Cardiac muscle cell (in vitro differentiated cells and primary cell): ENCODE results near the gene IQGAP2. TPM values are rescaled to one million over a fixed set of nuclear protein-coding genes. Genes with fewer than 3 reads are reported as not detected.

Source experiments
- DNase-seq, 2 donors: peaks; one replicate each; pipeline versions ENCODE4 v3.0.0 to v3.0.0-alpha.2; 2010 to 2017; ENCODE audit warnings: low read depth in 1 of 2, low spot score in 1 of 2
- H3K27ac ChIP-seq: fragments of 200-600 bp; sonication (generic); 2 replicates; pipeline ENCODE4 v1.5.1; 2016
- H3K27me3 ChIP-seq: fragments of 200-600 bp; sonication (generic); 2 replicates; pipeline ENCODE4 v1.6.0; 2016; ENCODE audit warnings: control low read depth
- H3K36me3 ChIP-seq: fragments of 200-600 bp; sonication (generic); 2 replicates; pipeline ENCODE4 v1.5.1; 2016; ENCODE audit warnings: control low read depth
- H3K4me1 ChIP-seq: fragments of 200-600 bp; sonication (generic); 2 replicates; pipeline ENCODE4 v1.8.1; 2017; ENCODE audit warnings: low read depth, mild to moderate bottlenecking, mixed run types
- H3K4me3 ChIP-seq: fragments of 200-600 bp; sonication (generic); 2 replicates; pipeline ENCODE4 v1.5.1; 2016; ENCODE audit warnings: mild to moderate bottlenecking
- H3K9me3 ChIP-seq: fragments of 200-600 bp; sonication (generic); 2 replicates; pipeline ENCODE4 v1.5.1; 2017; ENCODE audit warnings: low read depth, mild to moderate bottlenecking, control low read depth
- polyA plus RNA-seq: library from polyadenylated mRNA; unstranded; fragments of >200 nt; fragmentation: Nextera tagmentation; extraction: Ambion mirVana; gene quantifications from 2 replicates; pipeline ENCODE4 v1.2.1, GENCODE V29; 2016
- total RNA-seq: library from RNA; depleted of rRNA; stranded (reverse); fragments of >200 nt; gene quantifications from 2 replicates; pipeline ENCODE4 v1.2.3, GENCODE V29; 2016
- TF ChIP-seq, protein P1 (sequence below): IDR thresholded peaks from 2 replicates; pipeline ENCODE4 v1.5.1; 2012; ENCODE audit warnings: low read depth, mild to moderate bottlenecking, low read length

Gene IQGAP2
- total and polyA plus RNA-seq, 2 experiments from 2014 or later = 4.1 to 10.8 TPM

DNA sequence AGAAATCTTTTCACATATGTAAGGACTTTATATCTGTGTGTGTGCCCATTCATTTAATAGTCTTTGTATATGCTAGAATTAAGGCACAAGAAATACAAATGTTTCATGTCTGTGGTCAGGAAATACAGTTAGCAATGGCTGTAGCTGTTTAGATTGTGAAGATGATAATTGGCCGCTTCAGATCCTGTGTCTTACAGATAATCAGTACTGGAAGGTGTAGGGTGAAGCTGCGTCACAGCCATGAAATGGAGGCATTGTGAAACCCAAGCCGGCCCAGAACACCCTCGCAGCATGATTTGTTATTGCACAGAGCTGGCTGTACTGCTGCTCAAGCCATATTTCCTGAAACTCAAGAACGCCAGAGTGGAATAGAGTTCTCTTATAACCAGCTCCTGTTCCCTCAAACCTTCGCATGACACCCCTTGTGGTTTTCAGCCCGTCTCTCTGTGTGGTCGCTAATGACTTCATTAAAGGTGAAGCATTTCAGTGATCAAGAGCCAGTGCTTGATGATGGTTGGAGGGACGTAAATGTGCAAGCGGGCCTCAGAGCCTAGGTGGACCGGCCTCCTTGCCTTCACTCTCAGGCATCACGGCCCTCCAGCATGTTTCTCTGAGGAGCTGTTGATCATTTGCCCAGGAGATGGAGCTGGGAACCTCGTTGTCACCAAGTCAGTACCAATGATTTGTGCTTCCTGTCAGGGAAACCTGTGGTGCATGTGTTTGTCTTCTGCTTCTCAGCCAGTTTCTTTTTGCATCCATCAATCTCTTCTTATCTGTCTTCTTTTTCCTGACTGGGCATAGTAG, 140.0 kb downstream of the IQGAP2 start:
- no peak overlapping the region for H3K4me3 ChIP-seq
- H3K27ac ChIP-seq = no peak overlapping the region
- peak in 1 of 2 donors; percentile 14 for DNase-seq
- no peaks in the 10 kb centered on the region for H3K9me3 ChIP-seq
- peaks cover 20% of the 10 kb centered on the region for H3K27me3 ChIP-seq
- no peaks in the 10 kb centered on the region for H3K4me1 ChIP-seq
- H3K36me3 ChIP-seq = no peaks in the 10 kb centered on the region
- TF ChIP-seq, protein P1, sequence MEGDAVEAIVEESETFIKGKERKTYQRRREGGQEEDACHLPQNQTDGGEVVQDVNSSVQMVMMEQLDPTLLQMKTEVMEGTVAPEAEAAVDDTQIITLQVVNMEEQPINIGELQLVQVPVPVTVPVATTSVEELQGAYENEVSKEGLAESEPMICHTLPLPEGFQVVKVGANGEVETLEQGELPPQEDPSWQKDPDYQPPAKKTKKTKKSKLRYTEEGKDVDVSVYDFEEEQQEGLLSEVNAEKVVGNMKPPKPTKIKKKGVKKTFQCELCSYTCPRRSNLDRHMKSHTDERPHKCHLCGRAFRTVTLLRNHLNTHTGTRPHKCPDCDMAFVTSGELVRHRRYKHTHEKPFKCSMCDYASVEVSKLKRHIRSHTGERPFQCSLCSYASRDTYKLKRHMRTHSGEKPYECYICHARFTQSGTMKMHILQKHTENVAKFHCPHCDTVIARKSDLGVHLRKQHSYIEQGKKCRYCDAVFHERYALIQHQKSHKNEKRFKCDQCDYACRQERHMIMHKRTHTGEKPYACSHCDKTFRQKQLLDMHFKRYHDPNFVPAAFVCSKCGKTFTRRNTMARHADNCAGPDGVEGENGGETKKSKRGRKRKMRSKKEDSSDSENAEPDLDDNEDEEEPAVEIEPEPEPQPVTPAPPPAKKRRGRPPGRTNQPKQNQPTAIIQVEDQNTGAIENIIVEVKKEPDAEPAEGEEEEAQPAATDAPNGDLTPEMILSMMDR = no peak

DNA sequence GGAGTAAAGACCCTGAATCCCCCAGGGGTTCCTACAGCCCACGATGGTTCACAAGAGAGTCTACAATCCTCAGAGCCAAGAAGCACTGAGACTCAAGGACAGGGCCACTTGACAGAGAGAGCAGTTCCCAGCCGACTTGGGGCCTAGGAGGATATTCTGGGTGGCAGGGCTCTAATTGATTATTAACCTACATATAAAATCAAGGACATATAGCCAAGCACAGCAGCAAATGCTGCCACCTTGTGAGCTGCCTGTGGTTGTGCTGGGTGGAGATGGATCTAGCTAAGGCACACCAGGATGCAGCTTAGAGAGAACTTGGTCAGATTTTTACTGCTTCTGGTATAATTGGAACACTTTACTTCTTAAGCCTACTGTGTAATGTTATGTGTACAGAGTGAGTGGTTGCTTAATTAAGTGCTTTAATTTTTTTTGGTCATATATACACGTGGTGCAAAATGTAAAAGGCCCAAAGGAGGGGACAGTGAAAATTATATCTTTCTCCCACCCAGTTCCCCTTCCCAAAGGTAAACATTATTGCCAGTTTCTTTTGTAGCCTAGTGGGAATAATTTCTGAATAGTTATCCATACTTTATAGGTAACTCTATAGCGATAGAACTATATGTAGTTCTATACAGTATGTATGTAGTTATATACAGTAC, 141.3 kb downstream of the IQGAP2 start:
- Histone ChIP-seq H3K27ac (no peak overlapping the region), H3K4me3 (no peak overlapping the region), H3K9me3 (no peaks in the 10 kb centered on the region), H3K4me1 (no peaks in the 10 kb centered on the region), H3K27me3 (peaks cover 20% of the 10 kb centered on the region), H3K36me3 (no peaks in the 10 kb centered on the region)
- TF ChIP-seq, protein P1 = peak; percentile 36
- peak; percentile 33 to 35 for DNase-seq

DNA sequence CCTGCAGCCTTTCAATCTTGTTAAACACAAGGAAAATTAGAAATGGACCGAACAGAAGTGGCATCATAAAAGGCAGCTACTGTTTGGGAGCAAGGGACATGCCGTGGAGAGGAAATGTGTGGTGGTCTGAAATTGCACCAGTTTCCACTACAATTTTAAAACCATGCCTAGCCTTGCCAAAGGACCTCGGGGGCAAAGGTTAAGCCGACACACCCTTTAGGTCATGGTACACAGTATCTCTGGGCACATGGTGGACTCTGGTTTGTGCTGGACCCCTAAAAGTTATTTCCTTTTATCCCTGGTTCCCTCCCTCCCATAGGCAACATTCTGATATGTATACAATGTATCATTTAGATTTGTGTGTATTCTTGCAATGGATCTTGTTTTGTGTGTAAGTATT, 142.1 kb downstream of the IQGAP2 start:
- Histone ChIP-seq H3K36me3 (no peaks in the 10 kb centered on the region), H3K27me3 (peaks cover 20% of the 10 kb centered on the region), H3K4me3 (no peak overlapping the region), H3K4me1 (no peaks in the 10 kb centered on the region), H3K27ac (no peak overlapping the region), H3K9me3 (no peaks in the 10 kb centered on the region)
- DNase-seq = no peak
- TF ChIP-seq, protein P1 = no peak

DNA sequence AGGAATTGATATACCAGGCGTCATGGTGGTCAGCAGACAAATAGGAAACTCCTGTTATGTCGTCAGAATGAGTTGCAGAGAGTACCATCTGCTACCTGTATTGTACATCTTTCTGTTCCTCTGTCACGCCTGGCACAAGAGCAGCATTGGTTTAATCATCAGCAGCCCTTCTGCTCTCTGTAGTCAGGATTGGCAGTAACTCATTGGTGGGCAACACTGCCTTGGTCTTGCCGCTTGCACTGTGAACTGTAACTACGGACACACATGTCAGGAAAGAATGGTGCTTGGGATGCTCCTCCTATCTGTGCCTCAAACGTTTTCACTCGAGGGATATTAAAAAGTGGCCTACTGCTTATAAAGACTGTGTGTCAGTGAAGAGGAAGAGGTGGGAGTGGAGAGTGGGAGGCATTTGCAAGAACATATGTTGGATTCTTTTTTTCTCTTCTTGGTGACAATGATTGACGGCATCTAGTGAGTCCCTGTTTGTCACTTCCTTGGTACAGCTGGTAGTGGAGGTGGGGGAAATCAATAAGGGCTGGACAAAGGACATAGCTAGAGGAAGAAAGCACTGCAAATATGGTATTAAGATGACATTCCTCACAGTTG, 143.5 kb downstream of the IQGAP2 start:
- Histone ChIP-seq H3K4me3 (no peak overlapping the region), H3K4me1 (no peaks in the 10 kb centered on the region), H3K27me3 (peaks cover 20% of the 10 kb centered on the region), H3K9me3 (no peaks in the 10 kb centered on the region), H3K27ac (no peak overlapping the region), H3K36me3 (no peaks in the 10 kb centered on the region)
- TF ChIP-seq, protein P1 = no peak
- DNase-seq = no peak

DNA sequence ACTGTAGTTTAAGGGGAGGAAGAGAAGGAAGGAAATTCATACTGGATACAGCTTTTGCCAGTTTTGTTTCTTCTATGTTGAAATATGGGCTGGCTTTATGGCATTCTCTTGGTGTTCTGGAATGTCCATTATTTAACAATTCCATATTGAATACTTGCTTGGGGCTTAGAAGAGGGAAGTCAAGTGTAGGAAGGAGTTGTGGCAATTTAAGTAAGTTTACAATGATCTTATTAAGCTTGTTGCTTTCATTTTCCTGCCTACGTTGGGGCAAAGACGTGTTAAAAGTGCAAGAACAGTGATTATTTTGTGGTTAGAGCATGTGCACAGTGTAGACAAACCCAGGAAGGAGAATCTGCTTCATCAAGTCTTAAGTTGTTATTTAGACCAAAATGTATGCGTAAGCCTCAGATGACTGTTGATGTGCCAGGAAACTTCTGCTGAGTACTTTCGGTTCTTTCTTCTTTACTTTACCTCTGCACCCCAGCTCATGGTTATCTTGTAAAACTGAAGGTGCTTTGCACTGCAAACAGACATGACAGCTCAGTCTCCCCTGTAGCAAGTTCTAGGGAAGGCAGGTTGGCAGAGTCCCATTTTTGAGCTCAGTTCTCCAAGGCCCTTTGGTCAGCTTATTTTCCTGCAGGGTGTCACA, 144.3 kb downstream of the IQGAP2 start:
- H3K27me3 ChIP-seq = peaks cover 20% of the 10 kb centered on the region
- DNase-seq = no peak
- H3K36me3 ChIP-seq = no peaks in the 10 kb centered on the region
- no peak overlapping the region for H3K27ac ChIP-seq
- H3K9me3 ChIP-seq = no peaks in the 10 kb centered on the region
- H3K4me3 ChIP-seq = no peak overlapping the region
- TF ChIP-seq, protein P1 = no peak
- H3K4me1 ChIP-seq = no peaks in the 10 kb centered on the region
